Muscle of back (tissue), 11 donors: ENCODE results near the gene KDM7A. TPM values are rescaled to one million over a fixed set of nuclear protein-coding genes. Genes with fewer than 3 reads are reported as not detected.

Source experiments
- DNase-seq, 3 donors: peaks; one replicate each; pipeline versions ENCODE4 v3.0.0 to v3.0.0-alpha.2; 2013
- polyA plus RNA-seq, 10 donors: library from polyadenylated mRNA; unstranded; fragments of 120-200 nt; gene quantifications; one replicate each; pipeline ENCODE4 v1.2.1, GENCODE V29; 2013; ENCODE audit not compliant: insufficient read length in 10 of 10

KDM7A gene
- polyA plus RNA-seq, 10 donors = 5.9 to 12.0 (median 8.9) TPM

- DNase-seq = no peak
Observed at GRCh38 chr7:140084142-140084655, 92.6 kb downstream of the KDM7A start.

DNA sequence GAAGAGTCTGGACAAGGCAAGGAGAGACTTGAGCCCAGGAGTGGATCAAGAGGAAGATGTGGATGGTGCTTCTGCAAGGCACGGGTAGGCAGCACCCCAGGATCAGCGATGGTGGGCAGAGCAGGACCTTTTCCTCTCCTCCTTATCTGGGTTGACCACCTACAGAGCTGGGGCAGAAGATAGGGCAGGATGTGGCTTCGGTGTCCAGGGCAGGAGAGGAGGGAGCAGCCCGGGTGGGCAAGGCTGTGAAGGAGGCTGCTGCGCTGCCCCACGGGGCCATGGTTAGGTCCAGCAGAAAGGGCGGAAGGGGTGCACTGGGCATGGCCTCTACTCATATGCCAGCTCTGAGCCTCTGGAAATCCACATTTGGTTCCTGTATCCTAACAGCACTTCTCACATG, 94.0 kb downstream of the KDM7A start:
- no peak for DNase-seq

DNA sequence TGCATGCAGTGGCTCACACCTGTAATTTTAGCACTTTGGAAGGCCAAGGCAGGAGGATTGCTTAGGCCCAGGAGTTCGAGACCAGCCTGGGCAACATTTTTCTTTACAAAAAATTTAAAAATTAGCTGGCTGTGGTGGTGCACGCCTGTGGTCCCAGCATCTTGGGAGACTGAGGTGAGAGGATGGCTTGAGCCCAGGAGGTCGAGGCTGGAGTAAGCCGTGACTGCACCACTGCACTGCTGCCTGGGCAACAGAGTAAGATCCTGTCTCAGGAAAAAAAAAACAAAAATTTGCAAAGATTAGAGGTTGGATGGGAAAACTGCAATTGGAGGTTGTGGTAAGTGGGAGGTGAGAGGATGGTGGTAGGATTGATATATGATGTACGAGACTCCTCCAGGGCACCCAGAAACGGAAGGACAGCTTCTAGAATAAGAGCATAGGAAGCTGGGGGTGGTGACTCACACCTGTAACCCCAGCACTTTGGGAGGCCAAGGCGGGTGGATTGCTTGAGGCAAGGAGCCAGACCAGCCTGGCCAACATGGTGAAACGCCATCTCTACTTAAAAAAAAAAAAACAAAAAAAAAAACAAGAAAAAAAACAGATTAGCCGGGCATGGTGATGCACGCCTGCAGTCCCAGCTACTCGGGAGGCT, 94.9 kb downstream of the KDM7A start:
- no peak for DNase-seq

GRCh38 chr7:140080919-140081318, 95.9 kb downstream of the KDM7A start:
- no peak for DNase-seq

- no peak for DNase-seq
Observed at GRCh38 chr7:140079121-140079536, 97.7 kb downstream of the KDM7A start.

DNA sequence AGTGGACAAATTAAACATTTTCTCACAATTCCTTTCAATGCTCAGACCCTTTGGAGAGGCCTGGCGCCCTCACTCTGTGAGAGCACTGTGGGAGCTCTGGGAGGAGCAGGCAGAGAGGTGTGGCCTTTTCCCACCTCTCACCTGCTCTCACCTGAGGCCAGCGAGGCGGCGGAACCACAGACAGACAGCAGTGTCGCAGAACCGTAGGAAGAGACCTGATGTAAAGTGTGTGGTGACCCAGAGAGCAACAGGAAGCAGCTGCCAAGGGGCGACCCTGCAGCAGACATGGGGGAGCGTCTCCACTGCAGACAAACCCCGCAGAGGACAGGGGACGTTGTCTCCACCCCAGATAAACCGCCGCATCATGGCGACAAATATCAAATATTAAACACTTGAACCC, 98.4 kb downstream of the KDM7A start:
- no peak for DNase-seq

GRCh38 chr7:140074780-140075179, 102.0 kb downstream of the KDM7A start:
- DNase-seq = no peak

- DNase-seq = no peak
Observed at GRCh38 chr7:140070546-140070945, 106.2 kb downstream of the KDM7A start.

DNA sequence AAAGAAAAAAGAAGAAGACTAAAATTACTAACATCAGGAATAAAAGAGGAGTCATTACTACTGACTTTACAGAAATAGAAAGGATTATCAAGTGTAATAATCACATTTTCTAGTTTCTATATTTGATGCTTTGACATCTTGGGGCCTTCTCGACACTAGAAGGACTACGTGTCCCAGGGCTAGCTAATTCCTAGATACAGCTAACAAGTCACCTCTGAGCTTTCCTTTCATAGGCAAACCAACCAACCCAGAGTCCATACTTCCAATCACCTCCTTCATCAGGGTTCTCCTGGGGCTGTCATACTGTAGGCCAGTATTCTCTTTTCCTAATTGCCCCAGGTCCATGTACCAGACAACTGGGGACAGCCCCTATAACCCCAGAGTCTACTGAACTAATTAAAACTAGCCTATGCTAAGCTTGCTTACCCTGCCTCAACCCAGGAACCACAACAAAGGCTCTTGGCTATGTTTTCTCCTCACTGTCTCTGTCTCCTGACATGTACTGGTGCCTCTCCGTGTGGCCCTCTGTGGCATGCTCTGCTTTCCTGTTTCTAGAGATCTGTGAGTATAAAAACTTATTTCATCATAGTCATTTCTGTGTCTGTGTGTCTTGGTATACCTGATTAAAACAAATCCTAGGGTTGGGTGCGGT, 107.4 kb downstream of the KDM7A start:
- DNase-seq = no peak

DNA sequence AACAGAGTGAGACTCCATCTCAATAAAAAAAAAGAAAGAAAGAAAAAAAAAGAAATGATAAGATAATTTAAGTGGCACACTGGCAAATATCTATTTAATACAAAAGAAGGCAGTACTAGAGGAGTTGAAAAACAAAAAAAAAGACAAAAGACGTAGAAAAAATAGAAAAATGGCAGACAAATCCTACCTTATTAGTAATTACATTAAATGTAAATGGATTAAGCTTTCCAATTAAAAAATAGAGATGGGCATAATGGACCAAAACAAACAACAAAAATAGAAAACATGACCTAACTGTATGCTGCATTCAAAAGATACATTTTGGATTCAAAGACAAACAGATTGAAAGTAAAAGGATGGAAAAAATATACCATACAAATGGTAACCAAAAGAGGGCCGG, 108.8 kb downstream of the KDM7A start:
- DNase-seq = no peak

DNA sequence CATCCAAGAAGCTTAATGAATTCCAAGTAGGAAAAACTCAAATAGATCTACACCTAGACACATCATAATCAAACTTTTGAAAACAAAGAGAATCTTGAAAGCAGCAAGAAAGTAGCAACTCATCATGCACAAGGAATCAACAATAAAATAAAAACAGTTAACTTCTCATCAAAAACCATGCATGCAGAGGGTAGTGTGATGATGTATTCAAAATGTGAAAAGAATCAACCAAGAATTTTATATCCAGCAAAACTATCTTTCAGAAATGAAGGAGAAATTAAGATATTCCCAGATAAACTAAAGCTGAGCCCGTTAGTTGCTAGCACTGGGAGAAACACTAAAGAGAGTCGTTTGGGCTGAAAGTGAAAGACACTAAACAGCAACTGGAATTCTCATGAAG, 109.7 kb downstream of the KDM7A start:
- DNase-seq = no peak

GRCh38 chr7:140062528-140063299, 114.1 kb downstream of the KDM7A start, which contains the start of gene PARP12:
Gene PARP12 (minus strand): TSS chr7:140062951. CDS start chr7:140062847, 104 bp downstream.
- peak; percentile 74 to 95 (median 88) for DNase-seq

GRCh38 chr7:140062118-140062527, 114.7 kb downstream of the KDM7A start:
- peak in 2 of 3 donors; percentile 26 to 68 for DNase-seq

DNA sequence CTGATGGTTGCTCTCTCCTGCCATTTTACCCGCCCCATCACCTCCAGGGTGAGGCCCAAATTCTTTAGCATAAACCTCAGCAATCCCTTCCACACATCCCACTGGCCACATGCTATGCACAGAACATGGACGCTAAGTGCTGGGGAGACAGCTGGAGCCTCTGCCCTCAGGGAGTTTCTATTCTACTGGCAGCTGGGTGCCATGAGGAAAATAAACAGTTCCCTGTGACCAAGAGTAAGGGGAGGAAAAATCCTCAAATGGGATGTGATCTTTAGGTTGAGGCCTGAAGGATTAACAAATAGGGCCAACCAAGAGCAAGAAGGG, 115.2 kb downstream of the KDM7A start:
- no peak for DNase-seq

- peak; percentile 57 to 73 (median 69) for DNase-seq
Observed at GRCh38 chr7:140060788-140061606, 115.8 kb downstream of the KDM7A start.

DNA sequence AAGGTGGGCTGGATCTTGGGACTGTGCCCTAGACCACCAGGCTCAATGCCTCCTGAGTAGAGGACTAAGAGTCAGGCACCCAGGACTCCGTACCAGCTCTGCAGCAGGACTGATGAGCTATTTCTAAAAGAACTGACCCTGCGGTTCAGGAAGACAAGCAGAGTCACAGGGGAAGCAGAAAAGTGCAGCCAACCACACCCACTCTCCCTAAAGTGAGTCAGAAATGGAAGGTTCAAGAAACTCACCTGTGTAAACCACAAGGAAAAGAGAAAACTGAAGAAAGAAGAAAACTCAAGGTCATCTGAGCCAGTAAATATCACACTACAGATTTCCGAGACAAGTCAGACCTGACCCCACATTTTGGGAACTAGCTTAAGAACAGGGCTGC, 116.5 kb downstream of the KDM7A start:
- no peak for DNase-seq

DNA sequence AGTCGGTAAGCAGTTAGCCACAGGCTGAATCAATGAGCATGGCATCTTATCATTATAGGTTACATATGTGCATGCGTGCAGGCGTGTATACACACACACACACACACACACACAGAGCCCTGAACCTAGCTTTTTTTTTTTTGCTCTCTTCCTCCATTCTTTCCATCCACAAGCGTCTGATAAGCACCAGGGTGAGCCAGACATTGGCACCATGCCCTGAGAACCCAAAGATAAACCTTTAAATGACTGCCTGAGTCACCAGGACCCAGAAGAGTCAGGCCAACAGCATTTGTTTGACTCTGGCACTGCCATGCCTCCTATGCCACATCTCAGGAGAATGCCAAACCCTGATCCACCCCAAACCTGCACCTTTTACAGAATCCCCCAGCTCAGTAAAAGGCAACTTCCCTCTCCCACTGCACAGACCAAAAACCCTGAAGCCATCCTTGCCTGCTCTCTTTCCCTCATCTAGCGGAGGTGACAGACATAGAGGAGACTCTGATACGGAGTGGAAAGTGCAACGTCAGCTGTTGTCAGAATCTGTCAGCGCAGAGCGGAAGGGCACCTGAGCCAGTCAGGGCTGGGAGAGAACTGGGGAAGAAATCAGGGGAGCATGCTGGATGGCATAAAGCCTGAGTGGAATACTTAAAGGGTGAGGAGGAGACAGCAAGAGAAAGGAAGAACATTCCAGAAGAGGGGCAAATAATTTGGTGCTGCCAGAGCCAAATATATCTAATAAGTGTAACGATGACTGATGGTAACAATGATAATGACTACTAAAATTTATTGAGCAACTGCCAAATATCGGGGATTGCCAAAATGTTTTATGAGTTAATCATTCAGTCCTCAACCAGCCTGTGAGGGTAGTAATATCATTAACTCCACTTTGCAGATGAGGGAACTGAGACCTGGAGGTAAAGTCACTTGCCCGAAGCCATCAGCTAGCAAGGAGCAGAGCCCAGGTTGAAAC, 117.2 kb downstream of the KDM7A start:
- peak in 1 of 3 donors; percentile 77 for DNase-seq

GRCh38 chr7:140058517-140058916, 118.3 kb downstream of the KDM7A start:
- DNase-seq = no peak

DNA sequence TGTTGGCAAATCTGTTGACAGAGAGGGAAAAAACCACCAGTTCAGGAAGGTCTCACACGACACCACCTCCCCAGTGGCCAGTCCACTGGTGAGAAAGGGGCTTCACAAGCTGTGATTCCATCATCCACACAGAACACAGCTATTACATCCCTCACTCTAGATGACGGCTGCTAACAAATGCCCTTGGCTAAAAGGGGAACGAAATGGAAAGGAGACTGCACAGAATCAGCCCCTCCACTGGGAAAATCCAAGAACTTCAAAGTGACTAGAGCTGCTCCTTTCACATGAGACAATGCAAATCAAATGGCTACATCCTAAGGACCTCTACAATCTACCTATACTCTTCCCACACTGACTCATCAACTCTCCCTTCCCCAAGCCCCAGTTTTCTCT, 119.6 kb downstream of the KDM7A start:
- DNase-seq = no peak

- DNase-seq = no peak
Observed at GRCh38 chr7:140056431-140057142, 120.2 kb downstream of the KDM7A start.
